HG02884 (cell line): ENCODE data around the gene ATP1A3.

Source experiments
- ATAC-seq: cut with Tn5 transposase; IDR thresholded peaks from one replicate; pipeline ENCODE4 v1.9.1; 2021; ENCODE audit warnings: mild to moderate bottlenecking, moderate library complexity; ENCODE audit not compliant: unreplicated experiment

The ATP1A3 gene

DNA sequence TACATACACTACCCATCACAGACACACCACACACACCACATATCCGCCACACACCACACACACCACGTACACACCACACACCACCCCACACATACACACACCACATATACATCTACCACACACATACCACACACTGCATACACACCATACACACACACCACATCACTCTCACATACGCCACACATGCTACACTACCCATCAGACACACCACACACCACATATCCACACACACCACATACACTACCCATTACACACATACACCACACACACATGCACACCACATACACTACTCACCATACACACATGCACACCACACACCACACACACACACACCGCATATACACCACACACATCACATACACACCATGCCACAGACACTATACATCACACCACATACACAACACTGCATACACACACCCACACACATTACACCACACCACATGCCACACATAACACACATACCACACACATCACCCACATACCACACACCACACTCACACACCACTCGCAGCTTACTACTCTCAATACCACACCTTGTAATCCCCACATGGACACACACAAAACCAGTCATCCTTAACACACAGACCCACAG is 75.3 kb downstream of the ATP1A3 start:
- no peak for ATAC-seq

DNA sequence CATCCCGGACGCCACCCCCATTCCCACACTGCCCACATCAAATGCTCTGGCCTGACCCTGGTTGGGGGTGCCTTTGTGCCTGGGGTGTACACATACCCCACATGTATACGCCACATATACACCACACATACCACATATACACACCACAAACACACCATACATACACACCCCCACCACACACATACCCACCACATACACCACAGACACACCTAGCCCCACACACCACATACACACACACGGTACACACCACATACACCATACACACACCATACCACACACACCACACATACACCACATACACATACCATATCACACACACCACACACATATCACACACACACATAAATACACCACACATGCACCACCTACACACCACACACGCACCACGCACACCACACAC is 75.9 kb downstream of the ATP1A3 start:
- no peak for ATAC-seq

DNA sequence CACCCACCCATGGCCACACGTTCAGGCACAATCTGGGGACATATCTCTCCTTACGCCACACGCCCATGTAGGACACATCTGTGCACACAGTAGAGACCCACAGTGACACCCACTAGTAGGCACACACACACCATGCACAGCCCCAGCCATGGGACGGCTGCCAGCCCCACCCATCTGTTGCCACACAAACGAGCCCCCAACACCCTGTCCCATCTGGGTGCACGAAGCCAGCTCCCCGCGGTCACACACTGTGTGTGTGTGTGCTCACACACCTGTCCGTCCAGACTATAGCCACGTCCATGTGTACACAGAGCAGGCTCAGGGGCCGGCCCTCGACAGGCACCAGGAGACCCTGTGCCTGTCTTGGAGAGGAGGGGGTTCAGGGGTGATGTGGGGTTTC is 76.4 kb downstream of the ATP1A3 start:
- ATAC-seq: no peak
